ENCODE results near the gene SMO. TPM values are rescaled to one million over a fixed set of nuclear protein-coding genes. Genes with fewer than 3 reads are reported as not detected.

SMO gene
- total and polyA plus RNA-seq, 9 of the 15 experiments (the other 6 are each of a cell fraction or from before 2014, with no cell fraction given): 0.05 to 0.13 (median 0.10) TPM; not detected in 5

DNA sequence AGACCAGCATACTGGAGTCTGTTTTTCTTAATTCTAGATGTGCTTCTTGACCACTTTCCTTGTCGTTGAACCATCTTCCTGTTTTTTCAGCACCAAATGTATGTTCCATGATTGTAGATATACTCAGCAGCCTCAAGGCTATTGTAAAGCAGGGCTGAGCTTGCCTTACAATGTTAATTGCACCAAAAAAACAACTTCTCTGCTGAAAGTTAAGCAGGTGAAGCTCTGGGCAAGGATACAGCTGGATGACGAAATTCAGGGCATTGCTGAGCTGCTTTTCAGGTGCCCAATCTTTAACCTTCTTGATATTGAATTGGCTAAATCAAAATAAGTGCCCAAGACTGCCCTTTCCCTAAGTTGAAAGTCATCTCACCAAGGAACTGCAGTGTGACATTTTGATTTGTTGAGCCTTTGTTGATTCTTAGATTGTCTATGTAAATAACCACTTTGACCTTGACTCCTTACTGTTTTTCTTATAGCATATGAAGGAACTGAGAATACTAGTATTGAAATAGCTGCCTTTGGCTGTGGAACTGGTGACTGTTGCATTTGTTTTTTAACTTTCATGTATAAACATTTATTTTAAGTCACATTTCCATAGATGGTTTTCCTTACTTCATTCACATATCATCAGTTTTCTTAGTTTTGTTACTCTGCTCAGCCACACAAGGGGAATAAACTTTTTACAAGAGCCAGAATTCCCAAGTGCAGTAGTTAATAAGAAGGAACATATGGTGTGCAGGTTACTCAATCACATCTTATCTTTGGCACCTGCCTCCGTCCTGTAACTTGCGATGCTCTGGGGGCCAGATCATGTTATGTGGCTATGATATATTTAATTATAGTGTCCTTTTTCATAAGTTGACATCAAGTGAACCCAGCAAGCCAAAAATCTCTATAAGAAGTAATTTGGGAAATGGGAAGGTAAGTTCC is 39.5 kb downstream of the SMO start:
- FAIRE-seq (no peak), DNase-seq (ENCODE audit: extremely low read depth in 1 of 4, low spot score in 3 of 4) (no peak), ATAC-seq (no peak)
- WGBS (ENCODE audit: insufficient coverage, low coverage, missing lambda C conversion rate): 46% methylated on average over 4 of the region's 4 CpGs
- H3K4me2 ChIP-seq (ENCODE audit: insufficient read depth, low read length): no peak overlapping the region
- POLR2A ChIA-PET: interaction anchor here (0.6 to 3.4 kb wide), 2 partner anchors 11 to 1424 kb away, joined by 3 to 15 read pairs; no protein-coding TSS in a partner anchor
- H3K9me1 ChIP-seq (ENCODE audit: control insufficient read depth, insufficient read depth, low read length): no peaks in the 10 kb centered on the region
- peaks cover 5 to 11% of the 10 kb centered on the region in 2 experiments; a peak in 4 of 5 replicates for H3K4me1 ChIP-seq (replicated peaks in 1 of 2; ENCODE audit: control insufficient read depth in 2 of 2, insufficient read depth in 2 of 2, low read length in 2 of 2)
- no peaks in the 10 kb centered on the region for H4K20me1 ChIP-seq (replicated peaks; ENCODE audit: control insufficient read depth, insufficient read depth, low read length)
- H3K9ac ChIP-seq (ENCODE audit: insufficient read depth in 1 of 2, low read depth in 2 of 2, low read length in 2 of 2): no peak overlapping the region
- BruUV-seq (replicated peaks): no TSS peak
- H3K27me3 ChIP-seq (ENCODE audit: control insufficient read depth in 2 of 2, insufficient read depth in 2 of 2, low read length in 2 of 2): no peaks in the 10 kb centered on the region
- in situ Hi-C loops (cut with MboI) (no loop called here), intact Hi-C loops (cut with micrococcal nuclease) (loop anchor here (10.0 kb wide), 1 partner anchor 597 kb away; no protein-coding TSS in a partner anchor)
- H3K79me2 ChIP-seq (ENCODE audit: control insufficient read depth, insufficient read depth, low read length): peaks cover 5% of the 10 kb centered on the region; the same call in 1 of the 3 replicates
- H3K27ac ChIP-seq (ENCODE audit: extremely low read depth, low read depth, low read length): no peak overlapping the region
- no peak overlapping the region for H3K4me3 ChIP-seq
- CTCF ChIA-PET (ENCODE audit: low intra/inter-chr PET ratio): no interaction called here
- H3K36me3 ChIP-seq (ENCODE audit: control insufficient read depth, insufficient read depth, low read length): no peaks in the 10 kb centered on the region
- no peaks in the 10 kb centered on the region for H3K9me3 ChIP-seq (replicated peaks; ENCODE audit: control insufficient read depth, insufficient read depth, low read depth, low read length)
- H2AFZ ChIP-seq (ENCODE audit: low read depth, low read length): no peak overlapping the region
- peak; percentile 62 for TF ChIP-seq ESRRA (IDR thresholded peaks at IDR 0.05; ENCODE audit: borderline replicate concordance, low read depth)
- TF ChIP-seq, protein P1, sequence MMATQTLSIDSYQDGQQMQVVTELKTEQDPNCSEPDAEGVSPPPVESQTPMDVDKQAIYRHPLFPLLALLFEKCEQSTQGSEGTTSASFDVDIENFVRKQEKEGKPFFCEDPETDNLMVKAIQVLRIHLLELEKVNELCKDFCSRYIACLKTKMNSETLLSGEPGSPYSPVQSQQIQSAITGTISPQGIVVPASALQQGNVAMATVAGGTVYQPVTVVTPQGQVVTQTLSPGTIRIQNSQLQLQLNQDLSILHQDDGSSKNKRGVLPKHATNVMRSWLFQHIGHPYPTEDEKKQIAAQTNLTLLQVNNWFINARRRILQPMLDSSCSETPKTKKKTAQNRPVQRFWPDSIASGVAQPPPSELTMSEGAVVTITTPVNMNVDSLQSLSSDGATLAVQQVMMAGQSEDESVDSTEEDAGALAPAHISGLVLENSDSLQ (IDR thresholded peaks at IDR 0.05): peak; percentile 33; the same call in 1 of the 2 replicates
- peak in 1 of 2 experiments; percentile 94; a peak in 2 of 4 replicates for TF ChIP-seq FOXA3 (CRISPR knock-in tag; conservative IDR thresholded peaks at IDR 0.05 in 1 of 2, IDR thresholded peaks at IDR 0.05 in 1 of 2)
- TF ChIP-seq RAD51 (IDR thresholded peaks at IDR 0.05; ENCODE audit: borderline replicate concordance, low read depth): no peak
- 0 out of 2 replicates have a peak, but pooled peaks have one; percentile 21 for TF ChIP-seq CEBPG (CRISPR knock-in tag; IDR thresholded peaks at IDR 0.05)
- no peak; a peak in 1 of 4 replicates for TF ChIP-seq CEBPG (tag; conservative IDR thresholded peaks at IDR 0.05 in 1 of 2, IDR thresholded peaks at IDR 0.05 in 1 of 2)
- peak; percentile 73 for TF ChIP-seq MEIS2 (IDR thresholded peaks at IDR 0.05; ENCODE audit: partially characterized antibody)

All from K562 (cell line).